SK-N-SH treated with all-trans-retinoic acid at 6 μM for 48 hours (cell line): ENCODE data around the gene NCBP3.

Experiments used
- ATAC-seq: fragments of 200-7000 bp; cut with Tn5 transposase; 3 replicates; pipeline ENCODE4 v1.9.1; 2020; ENCODE audit warnings: mild to moderate bottlenecking, moderate library complexity
- ARNTL ChIP-seq: fragments of 450-650 bp; formaldehyde crosslinking; IDR thresholded peaks from 2 replicates; pipeline ENCODE4 v1.5.0; 2020; ENCODE audit warnings: low read depth, mild to moderate bottlenecking, moderate library complexity, borderline replicate concordance
- CREB5 ChIP-seq: fragments of 250-450 bp; sonication (Bioruptor Pico); IDR thresholded peaks from 2 replicates; pipeline ENCODE4 v1.5.1; 2020; ENCODE audit warnings: low read depth, mild to moderate bottlenecking, moderate library complexity
- CSDC2 ChIP-seq: fragments of 250-450 bp; sonication (Bioruptor Pico); IDR thresholded peaks from 2 replicates; pipeline ENCODE4 v1.5.0; 2020; ENCODE audit warnings: mild to moderate bottlenecking, moderate library complexity
- CSRNP3 ChIP-seq: fragments of 250-450 bp; sonication (Bioruptor Pico); IDR thresholded peaks from 2 replicates; pipeline ENCODE4 v1.5.1; 2021; ENCODE audit warnings: mild to moderate bottlenecking, moderate library complexity
- ESRRG ChIP-seq: fragments of 250-450 bp; sonication (Bioruptor Pico); IDR thresholded peaks from 2 replicates; pipeline ENCODE4 v1.6.1; 2021; ENCODE audit warnings: mild to moderate bottlenecking
- GLIS3 ChIP-seq: fragments of 250-450 bp; sonication (Bioruptor Pico); IDR thresholded peaks from 2 replicates; pipeline ENCODE4 v1.5.0; 2020; ENCODE audit warnings: mild to moderate bottlenecking, moderate library complexity
- ISL1 ChIP-seq: fragments of 250-450 bp; sonication (Bioruptor Pico); IDR thresholded peaks from 2 replicates; pipeline ENCODE4 v2.1.2; 2022; ENCODE audit warnings: mild to moderate bottlenecking, moderate library complexity
- OSR1 ChIP-seq: fragments of 250-450 bp; sonication (Bioruptor Pico); IDR thresholded peaks from 2 replicates; pipeline ENCODE4 v1.8.0; 2022; ENCODE audit warnings: moderate library complexity, mild to moderate bottlenecking, inconsistent platforms
- POU6F1 ChIP-seq: fragments of 250-450 bp; sonication (Bioruptor Pico); IDR thresholded peaks from 2 replicates; pipeline ENCODE4 v1.8.0; 2021; ENCODE audit warnings: low read depth, mild to moderate bottlenecking, moderate library complexity, borderline replicate concordance
- RARB ChIP-seq: fragments of 250-450 bp; sonication (Bioruptor Pico); IDR thresholded peaks from 2 replicates; pipeline ENCODE4 v1.8.0; 2021; ENCODE audit warnings: mild to moderate bottlenecking, moderate library complexity
- SNAI2 ChIP-seq: fragments of 250-450 bp; sonication (Bioruptor Pico); IDR thresholded peaks from 2 replicates; pipeline ENCODE4 v1.5.0; 2020; ENCODE audit warnings: mild to moderate bottlenecking, moderate library complexity
- TCF4 ChIP-seq: fragments of 250-450 bp; sonication (Bioruptor Pico); IDR thresholded peaks from 2 replicates; pipeline ENCODE4 v1.8.0; 2021; ENCODE audit warnings: mild to moderate bottlenecking, moderate library complexity, borderline replicate concordance
- TOX ChIP-seq: fragments of 250-450 bp; sonication (Bioruptor Pico); IDR thresholded peaks from 2 replicates; pipeline ENCODE4 v1.8.0; 2021; ENCODE audit warnings: mild to moderate bottlenecking, moderate library complexity, borderline replicate concordance
- TSHZ2 ChIP-seq: fragments of 250-450 bp; sonication (Bioruptor Pico); IDR thresholded peaks from 2 replicates; pipeline ENCODE4 v1.5.0; 2020; ENCODE audit warnings: mild to moderate bottlenecking, moderate library complexity
- ZC3H10 ChIP-seq: fragments of 250-450 bp; sonication (Bioruptor Pico); IDR thresholded peaks from 2 replicates; pipeline ENCODE4 v1.5.1; 2021; ENCODE audit warnings: mild to moderate bottlenecking, moderate library complexity
- ZFP3 ChIP-seq: fragments of 250-450 bp; sonication (Bioruptor Pico); IDR thresholded peaks from 2 replicates; pipeline ENCODE4 v1.5.0; 2020; ENCODE audit warnings: mild to moderate bottlenecking, moderate library complexity
- ZFP30 ChIP-seq: fragments of 450-650 bp; formaldehyde crosslinking; IDR thresholded peaks from 2 replicates; pipeline ENCODE4 v1.5.0; 2022; ENCODE audit warnings: mild to moderate bottlenecking, moderate library complexity
- ZNF565 ChIP-seq: fragments of 450-650 bp; formaldehyde crosslinking; conservative IDR thresholded peaks from 2 replicates; pipeline ENCODE4 v1.5.0; 2020; ENCODE audit warnings: low read depth, mild to moderate bottlenecking, moderate library complexity
- ZNF70 ChIP-seq: fragments of 450-650 bp; formaldehyde crosslinking; IDR thresholded peaks from 2 replicates; pipeline ENCODE4 v1.5.0; 2020; ENCODE audit warnings: mild to moderate bottlenecking, moderate library complexity
- ZNF8 ChIP-seq: fragments of 450-650 bp; formaldehyde crosslinking; IDR thresholded peaks from 2 replicates; pipeline ENCODE4 v1.5.0; 2020; ENCODE audit warnings: mild to moderate bottlenecking, moderate library complexity

NCBP3 gene

GRCh38 chr17:3894188-3894587 is 48.1 kb upstream of the NCBP3 start:
- no peak for ATAC-seq
- TF ChIP-seq ZNF565 (CRISPR knock-in tag), result no peak
- no peak for TF ChIP-seq TOX (CRISPR knock-in tag)
- TF ChIP-seq OSR1 (CRISPR knock-in tag), result no peak
- TF ChIP-seq ISL1 (CRISPR knock-in tag), result no peak
- no peak for TF ChIP-seq TCF4 (CRISPR knock-in tag)
- TF ChIP-seq ZNF8, result no peak
- no peak for TF ChIP-seq CSRNP3 (CRISPR knock-in tag)
- no peak for TF ChIP-seq ZNF70 (CRISPR knock-in tag)
- TF ChIP-seq RARB (CRISPR knock-in tag), result no peak
- TF ChIP-seq SNAI2 (CRISPR knock-in tag), result no peak
- TF ChIP-seq CSDC2 (CRISPR knock-in tag), result no peak
- TF ChIP-seq GLIS3, result no peak
- no peak for TF ChIP-seq ZFP30
- TF ChIP-seq ZC3H10, result no peak

- no peak for TF ChIP-seq TOX (CRISPR knock-in tag)
- TF ChIP-seq CSDC2 (CRISPR knock-in tag), result no peak
- no peak for TF ChIP-seq ESRRG
- TF ChIP-seq ZNF565 (CRISPR knock-in tag), result no peak
- TF ChIP-seq TSHZ2 (CRISPR knock-in tag), result no peak
- no peak for TF ChIP-seq ARNTL
- ATAC-seq, result no peak
These were observed 47.7 kb upstream of the NCBP3 start for GRCh38 chr17:3893720-3894116.

- TF ChIP-seq ARNTL, result no peak
- TF ChIP-seq ZNF565 (CRISPR knock-in tag), result no peak
- TF ChIP-seq ZFP30, result no peak
- no peak for TF ChIP-seq ZFP3 (CRISPR knock-in tag)
- peak; percentile 80 for ATAC-seq
These were observed 47.1 kb upstream of the NCBP3 start, which contains the start of gene CAMKK1 for GRCh38 chr17:3893003-3893719. Gene CAMKK1 (minus strand): TSS chr17:3893053. CDS start chr17:3885687, 7,366 bp downstream.

- TF ChIP-seq CREB5 (CRISPR knock-in tag) (no peak), ZFP30 (no peak), ZNF8 (no peak), RARB (CRISPR knock-in tag) (no peak), ARNTL (peak; percentile 88), CSDC2 (CRISPR knock-in tag) (no peak), POU6F1 (CRISPR knock-in tag) (no peak)
- peak; percentile 22 for ATAC-seq
These were observed 46.3 kb upstream of the NCBP3 start for GRCh38 chr17:3892095-3892998.
